HEK293 (cell line): ENCODE data around the gene P2RY6.

Source experiments
- CTCF ChIP-seq: fragments of 450-650 bp; formaldehyde crosslinking; IDR thresholded peaks from 2 replicates; pipeline ENCODE4 v1.5.1; 2016; ENCODE audit warnings: missing biosample characterization, missing genetic modification characterization
- GLI4 ChIP-seq: fragments of 450-650 bp; formaldehyde crosslinking; IDR thresholded peaks from 2 replicates; pipeline ENCODE4 v1.5.1; 2016; ENCODE audit warnings: missing biosample characterization, missing genetic modification characterization
- INSM2 ChIP-seq: fragments of 450-650 bp; formaldehyde crosslinking; IDR thresholded peaks from 2 replicates; pipeline ENCODE4 v1.5.1; 2016; ENCODE audit warnings: missing biosample characterization, missing genetic modification characterization
- ZNF677 ChIP-seq: fragments of 450-650 bp; IDR thresholded peaks from 2 replicates; pipeline ENCODE4 v1.5.0; 2018; ENCODE audit warnings: missing biosample characterization, mild to moderate bottlenecking, missing genetic modification characterization, moderate library complexity
- ZNF792 ChIP-seq: fragments of 450-650 bp; formaldehyde crosslinking; IDR thresholded peaks from 2 replicates; pipeline ENCODE4 v1.5.1; 2016; ENCODE audit warnings: missing biosample characterization, missing genetic modification characterization

- TF ChIP-seq ZNF792 (no peak), INSM2 (no peak), CTCF (no peak), GLI4 (no peak), ZNF677 (tag by site-specific recombination) (no peak)
These were observed 29.0 kb upstream of the P2RY6 start for GRCh38 chr11:73243093-73243485.
